Gastrocnemius medialis (tissue), 4 donors: ENCODE measurements around the gene STRN. TPM values are rescaled to one million over a fixed set of nuclear protein-coding genes. Genes with fewer than 3 reads are reported as not detected.

ENCODE experiments used
- ATAC-seq, 2 donors: fragments of 150-250 bp; one replicate each; pipeline ENCODE4 v1.9.1; 2016
- DNase-seq, 2 donors: peaks; one replicate each; pipeline ENCODE4 v3.0.0-alpha.2; 2019
- H3K27ac ChIP-seq, 4 donors: fragments of 200-600 bp; sonication (generic); 1 replicate in 1 of 4; 2 replicates in 3 of 4; pipeline ENCODE4 v1.5.1; 2016 to 2018; ENCODE audit warnings: mild to moderate bottlenecking in 2 of 4, moderate library complexity in 1 of 4
- H3K27me3 ChIP-seq, 3 donors: fragments of 200-600 bp; sonication (generic) in 2 of 3; 1 replicate in 1 of 3; 2 replicates in 2 of 3; pipeline versions ENCODE4 v1.5.1 to v1.6.0; 2016 to 2019; ENCODE audit warnings: mild to moderate bottlenecking in 1 of 3, moderate library complexity in 1 of 3
- H3K36me3 ChIP-seq, 2 donors: fragments of 200-600 bp; sonication (generic) in 1 of 2; one replicate each; pipeline ENCODE4 v1.5.1; 2017 to 2018
- H3K4me1 ChIP-seq, 2 donors: fragments of 200-600 bp; sonication (generic) in 1 of 2; one replicate each; pipeline ENCODE4 v1.5.1; 2016 to 2017; ENCODE audit warnings: mild to moderate bottlenecking in 2 of 2
- H3K4me3 ChIP-seq, 4 donors: fragments of 200-600 bp; sonication (generic) in 3 of 4; 1 replicate in 1 of 4; 2 replicates in 3 of 4; pipeline ENCODE4 v1.5.1; 2016 to 2019; ENCODE audit warnings: mild to moderate bottlenecking in 2 of 4
- H3K9me3 ChIP-seq, 3 donors: fragments of 200-600 bp; sonication (generic) in 2 of 3; 1 replicate in 1 of 3; 2 replicates in 2 of 3; pipeline ENCODE4 v1.5.1; 2016 to 2019
- POLR2A ChIP-seq, 2 donors: fragments of 450-650 bp; IDR thresholded peaks; one replicate each; pipeline ENCODE4 v1.6.1; 2017; ENCODE audit warnings: antibody characterized with exemption in 2 of 2, mild to moderate bottlenecking in 2 of 2, moderate library complexity in 2 of 2
- in situ Hi-C, 4 donors: fragments of 200-750 bp; cut with MboI; loops; one replicate each; pipeline versions ENCODE4 v1.15.0 to v1.8.0; 2017; ENCODE audit warnings: low sequenced_read_pairs in 4 of 4
- intact Hi-C: fragments of 100-400 bp; cut with DNase I; formaldehyde crosslinking; loops from one replicate; pipeline ENCODE4 v1.15.1; 2023; ENCODE audit warnings: low total_unique reads
- total RNA-seq, 4 donors: library from RNA; depleted of rRNA; stranded (reverse); fragments of >200 nt; gene quantifications; one replicate each; pipeline versions ENCODE4 v1.1.0 to v1.2.3, GENCODE V29; 2016
- TF ChIP-seq, protein P1 (sequence below), 5 experiments: fragments of 450-650 bp in 3 of 5; fragments of 200-600 bp in 2 of 5; sonication (generic) in 2 of 5; IDR thresholded peaks in 4 of 5; conservative IDR thresholded peaks in 1 of 5; 1 replicate in 4 of 5; 2 replicates in 1 of 5; pipeline ENCODE4 v1.5.1; 2016 to 2019; ENCODE audit warnings: antibody characterized with exemption in 5 of 5, mild to moderate bottlenecking in 3 of 5, moderate library complexity in 3 of 5

The STRN gene
- total RNA-seq, 4 donors from 2014 or later, result 21.3 to 52.0 (median 38.5) TPM

DNA sequence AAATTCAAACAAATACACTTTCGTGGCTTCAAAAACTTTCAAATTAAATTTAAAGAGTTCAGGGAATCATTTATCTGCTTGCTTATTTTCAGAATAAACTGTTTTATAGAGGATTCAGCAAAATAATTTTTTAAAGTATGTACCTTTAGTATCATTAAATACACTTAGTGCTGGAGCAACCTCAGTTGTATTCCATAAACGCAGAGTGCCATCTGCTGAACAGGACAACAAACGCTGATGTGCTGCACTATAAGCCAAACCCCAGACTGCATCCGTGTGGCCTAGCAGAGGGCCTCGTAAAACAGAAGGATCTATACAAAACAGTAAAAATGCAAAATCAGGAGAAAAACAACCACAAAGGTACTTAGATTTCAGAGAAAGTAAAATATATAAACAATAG, 108.6 kb downstream of the STRN start:
- Histone ChIP-seq H3K4me1 (no peaks in the 10 kb centered on the region), H3K36me3 (peaks cover 3 to 66% of the 10 kb centered on the region in 2 donors), H3K27ac (no peak overlapping the region), H3K9me3 (no peaks in the 10 kb centered on the region), H3K4me3 (no peak overlapping the region), H3K27me3 (no peaks in the 10 kb centered on the region)
- TF ChIP-seq POLR2A (IDR thresholded peaks at IDR 0.05), result no peak
- TF ChIP-seq, protein P1, sequence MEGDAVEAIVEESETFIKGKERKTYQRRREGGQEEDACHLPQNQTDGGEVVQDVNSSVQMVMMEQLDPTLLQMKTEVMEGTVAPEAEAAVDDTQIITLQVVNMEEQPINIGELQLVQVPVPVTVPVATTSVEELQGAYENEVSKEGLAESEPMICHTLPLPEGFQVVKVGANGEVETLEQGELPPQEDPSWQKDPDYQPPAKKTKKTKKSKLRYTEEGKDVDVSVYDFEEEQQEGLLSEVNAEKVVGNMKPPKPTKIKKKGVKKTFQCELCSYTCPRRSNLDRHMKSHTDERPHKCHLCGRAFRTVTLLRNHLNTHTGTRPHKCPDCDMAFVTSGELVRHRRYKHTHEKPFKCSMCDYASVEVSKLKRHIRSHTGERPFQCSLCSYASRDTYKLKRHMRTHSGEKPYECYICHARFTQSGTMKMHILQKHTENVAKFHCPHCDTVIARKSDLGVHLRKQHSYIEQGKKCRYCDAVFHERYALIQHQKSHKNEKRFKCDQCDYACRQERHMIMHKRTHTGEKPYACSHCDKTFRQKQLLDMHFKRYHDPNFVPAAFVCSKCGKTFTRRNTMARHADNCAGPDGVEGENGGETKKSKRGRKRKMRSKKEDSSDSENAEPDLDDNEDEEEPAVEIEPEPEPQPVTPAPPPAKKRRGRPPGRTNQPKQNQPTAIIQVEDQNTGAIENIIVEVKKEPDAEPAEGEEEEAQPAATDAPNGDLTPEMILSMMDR (IDR thresholded peaks at IDR 0.05 in 4 of 5, conservative IDR thresholded peaks at IDR 0.05 in 1 of 5), result no peak
- DNase-seq (no peak), ATAC-seq (no peak)
- in situ Hi-C loops, result no loop called here
- intact Hi-C loops, result no loop called here

DNA sequence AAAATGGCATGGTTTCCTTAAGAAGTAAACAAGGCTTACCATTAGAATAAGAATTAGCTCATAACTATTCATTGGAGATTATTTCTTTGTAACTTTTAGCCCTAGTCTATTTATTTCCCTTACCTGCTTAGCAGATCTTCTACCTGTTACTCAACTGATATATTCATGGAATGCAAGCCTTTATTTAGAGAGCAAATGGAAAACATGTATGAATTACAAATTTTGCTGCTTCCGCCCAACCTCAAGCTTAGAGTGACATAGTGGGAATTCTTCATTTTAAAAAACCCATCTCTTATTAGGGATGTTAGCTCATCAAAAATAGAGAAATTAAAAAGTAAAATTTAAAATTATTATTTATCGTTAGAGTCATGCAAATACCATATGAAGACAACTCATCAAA, 110.9 kb downstream of the STRN start:
- ATAC-seq (no peak), DNase-seq (no peak)
- H3K4me1 ChIP-seq, result no peaks in the 10 kb centered on the region
- H3K36me3 ChIP-seq, result peaks cover 3 to 71% of the 10 kb centered on the region in 2 donors
- intact Hi-C loops, result no loop called here
- no peaks in the 10 kb centered on the region for H3K27me3 ChIP-seq
- H3K4me3 ChIP-seq, result no peak overlapping the region
- H3K27ac ChIP-seq, result no peak overlapping the region
- no peaks in the 10 kb centered on the region for H3K9me3 ChIP-seq
- in situ Hi-C loops, result no loop called here
- TF ChIP-seq, protein P1 (IDR thresholded peaks at IDR 0.05 in 4 of 5, conservative IDR thresholded peaks at IDR 0.05 in 1 of 5), result no peak
- TF ChIP-seq POLR2A (IDR thresholded peaks at IDR 0.05), result no peak

- intact Hi-C loops, result no loop called here
- Histone ChIP-seq H3K4me1 (no peaks in the 10 kb centered on the region), H3K4me3 (no peak overlapping the region), H3K9me3 (no peaks in the 10 kb centered on the region), H3K27me3 (no peaks in the 10 kb centered on the region), H3K27ac (no peak overlapping the region), H3K36me3 (peaks cover 3 to 77% of the 10 kb centered on the region in 2 donors)
- ATAC-seq (no peak), DNase-seq (no peak)
- TF ChIP-seq POLR2A (IDR thresholded peaks at IDR 0.05), result no peak
- TF ChIP-seq, protein P1 (IDR thresholded peaks at IDR 0.05 in 4 of 5, conservative IDR thresholded peaks at IDR 0.05 in 1 of 5), result no peak
- in situ Hi-C loops, result no loop called here
Observed at GRCh38 chr2:36854241-36854640, 112.1 kb downstream of the STRN start.

DNA sequence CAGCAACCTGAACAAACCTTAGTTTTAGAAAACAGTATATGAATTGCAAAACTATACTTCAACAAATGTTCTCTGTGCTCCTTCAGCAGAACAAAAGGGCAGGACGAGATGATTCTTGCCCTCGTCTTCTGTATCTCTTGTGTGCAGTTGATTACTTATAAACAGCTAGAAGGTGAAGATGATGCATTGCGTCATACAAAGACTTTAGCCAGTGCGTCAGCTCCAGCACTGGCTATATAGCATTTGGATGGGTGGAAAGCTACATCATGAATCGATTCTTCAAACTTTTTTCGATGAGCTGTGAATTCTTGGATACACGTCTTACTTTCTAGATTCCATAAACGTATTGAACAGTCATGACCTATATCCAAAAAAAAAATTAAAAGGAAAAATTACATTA, 117.1 kb downstream of the STRN start:
- H3K36me3 ChIP-seq, result peaks cover 0 to 54% of the 10 kb centered on the region in 2 donors
- H3K27me3 ChIP-seq, result no peaks in the 10 kb centered on the region
- ATAC-seq, result no peak
- in situ Hi-C loops (no loop called here), intact Hi-C loops (no loop called here)
- no peak overlapping the region for H3K4me3 ChIP-seq
- no peak for DNase-seq
- no peaks in the 10 kb centered on the region for H3K9me3 ChIP-seq
- H3K4me1 ChIP-seq, result no peaks in the 10 kb centered on the region
- no peak for TF ChIP-seq POLR2A (IDR thresholded peaks at IDR 0.05)
- TF ChIP-seq, protein P1 (IDR thresholded peaks at IDR 0.05 in 4 of 5, conservative IDR thresholded peaks at IDR 0.05 in 1 of 5), result no peak
- H3K27ac ChIP-seq, result no peak overlapping the region

GRCh38 chr2:36843838-36844237, 122.5 kb downstream of the STRN start:
- Histone ChIP-seq H3K9me3 (no peaks in the 10 kb centered on the region), H3K4me3 (no peak overlapping the region), H3K27me3 (no peaks in the 10 kb centered on the region), H3K36me3 (peaks cover 0 to 11% of the 10 kb centered on the region in 2 donors), H3K4me1 (no peaks in the 10 kb centered on the region), H3K27ac (no peak overlapping the region)
- intact Hi-C loops (no loop called here), in situ Hi-C loops (no loop called here)
- ATAC-seq, result no peak
- no peak for TF ChIP-seq POLR2A (IDR thresholded peaks at IDR 0.05)
- TF ChIP-seq, protein P1 (IDR thresholded peaks at IDR 0.05 in 4 of 5, conservative IDR thresholded peaks at IDR 0.05 in 1 of 5), result no peak
- DNase-seq, result no peak
